NCI-H2029 (cell line): Measurements from ENCODE around the gene CCL25.
"Not testable (repeated sequence)": the region's sequence is repeated elsewhere in the genome, so short reads cannot be mapped to it uniquely, and the experiment has no call there.

Source experiments
- DNase-seq: peaks from one replicate; lab custom pipeline; 2025; lab: John Stamatoyannopoulos, UW

The CCL25 gene

GRCh38 chr19:8052464-8052859, at the start of gene CCL25:
Gene CCL25 (plus strand): TSS chr19:8052760. CDS start chr19:8053050, 290 bp downstream.
- no peak for DNase-seq

GRCh38 chr19:8004001-8004400, 48.6 kb upstream of the CCL25 start:
- no peak for DNase-seq

GRCh38 chr19:8004723-8005513, 47.6 kb upstream of the CCL25 start:
- no peak for DNase-seq

GRCh38 chr19:8005534-8006256, 46.9 kb upstream of the CCL25 start, which contains the start of gene ELAVL1:
Gene ELAVL1 (minus strand): TSS chr19:8005641. CDS start chr19:7991815, 13,826 bp downstream.
- peak; percentile 90 for DNase-seq

GRCh38 chr19:8017808-8018207, 34.8 kb upstream of the CCL25 start:
- no peak for DNase-seq

- no peak for DNase-seq
Observed at GRCh38 chr19:8020681-8021080, 31.9 kb upstream of the CCL25 start.

GRCh38 chr19:8021374-8021773, 31.2 kb upstream of the CCL25 start:
- DNase-seq: no peak

GRCh38 chr19:8022275-8022674, 30.3 kb upstream of the CCL25 start:
- DNase-seq: no peak

- no peak for DNase-seq
Observed at GRCh38 chr19:8023371-8023770, 29.2 kb upstream of the CCL25 start.

GRCh38 chr19:8024256-8024655, 28.3 kb upstream of the CCL25 start:
- DNase-seq: not testable (repeated sequence)

GRCh38 chr19:8025316-8025715, 27.2 kb upstream of the CCL25 start:
- no peak for DNase-seq

- no peak for DNase-seq
Observed at GRCh38 chr19:8028951-8029491, 23.5 kb upstream of the CCL25 start.

- no peak for DNase-seq
Observed at GRCh38 chr19:8030960-8031359, 21.6 kb upstream of the CCL25 start.

GRCh38 chr19:8033287-8034177, 19.0 kb upstream of the CCL25 start:
- DNase-seq: not testable (repeated sequence)

GRCh38 chr19:8034178-8034525, 18.4 kb upstream of the CCL25 start:
- no peak for DNase-seq

GRCh38 chr19:8036434-8037099, 16.0 kb upstream of the CCL25 start:
- DNase-seq: peak; percentile 71

- DNase-seq: no peak
Observed at GRCh38 chr19:8038815-8039214, 13.7 kb upstream of the CCL25 start.

- DNase-seq: no peak
Observed at GRCh38 chr19:8039231-8039630, 13.3 kb upstream of the CCL25 start.

GRCh38 chr19:8041531-8041931, 11.0 kb upstream of the CCL25 start:
- no peak for DNase-seq

- no peak for DNase-seq
Observed at GRCh38 chr19:8042900-8043299, 9.7 kb upstream of the CCL25 start.

- DNase-seq: no peak
Observed at GRCh38 chr19:8044018-8044417, 8.5 kb upstream of the CCL25 start.
